Neural crest cell (in vitro differentiated cells): Measurements from ENCODE around the gene HK2. TPM values are rescaled to one million over a fixed set of nuclear protein-coding genes. Genes with fewer than 3 reads are reported as not detected.

Experiments used
- DNase-seq: peaks from one replicate; pipeline ENCODE4 v3.0.0; 2021; ENCODE audit warnings: low read depth, mixed read lengths, low spot score
- H3K27ac Mint-ChIP-seq: one replicate; pipeline ENCODE4 v1.8.0; 2021; ENCODE audit warnings: mild to moderate bottlenecking, mixed read lengths; ENCODE audit not compliant: unreplicated experiment
- H3K27me3 Mint-ChIP-seq: 2 replicates; pipeline ENCODE4 v1.8.0; 2021; ENCODE audit warnings: low read depth, mild to moderate bottlenecking, mixed read lengths
- H3K36me3 Mint-ChIP-seq: 2 replicates; pipeline ENCODE4 v1.8.0; 2021; ENCODE audit warnings: low read depth, mild to moderate bottlenecking, mixed read lengths
- H3K4me1 Mint-ChIP-seq: 2 replicates; pipeline ENCODE4 v1.8.0; 2021; ENCODE audit warnings: mixed read lengths
- H3K4me3 Mint-ChIP-seq: one replicate; pipeline ENCODE4 v1.8.0; 2021; ENCODE audit warnings: mild to moderate bottlenecking, mixed read lengths
- H3K9me3 Mint-ChIP-seq: 2 replicates; pipeline ENCODE4 v1.8.0; 2021; ENCODE audit warnings: mixed read lengths
- CTCF ChIP-seq: fragments of 200-600 bp; sonication (generic); conservative IDR thresholded peaks from 2 replicates; pipeline ENCODE4 v1.5.0; 2021; ENCODE audit warnings: antibody characterized with exemption, mild to moderate bottlenecking
- total RNA-seq: library from RNA; stranded (reverse); gene quantifications from 2 replicates; pipeline ENCODE4 v1.2.1, GENCODE V29; 2021

The HK2 gene
- total RNA-seq, 1 donor from 2014 or later: 40.1 TPM

DNA sequence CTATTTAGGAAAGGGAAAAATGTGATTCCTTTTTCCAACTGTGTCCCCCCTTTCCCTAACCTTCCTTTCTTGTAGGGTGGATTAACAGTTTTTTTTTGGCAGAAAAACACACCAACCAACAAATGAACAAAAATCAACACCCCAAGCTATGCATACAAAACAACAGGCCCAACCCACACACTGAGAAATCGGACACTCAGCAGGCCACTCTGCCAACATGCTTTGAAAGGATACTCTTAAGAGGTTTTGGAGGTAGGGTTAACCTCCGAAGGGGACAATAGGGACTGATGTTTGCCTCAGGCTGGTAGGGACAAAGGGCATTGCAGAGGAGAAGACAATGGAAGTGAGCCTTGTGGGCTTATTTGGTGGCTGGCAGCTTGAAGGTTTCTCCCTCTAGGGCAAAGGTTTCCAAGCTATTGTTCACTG lies 91.4 kb downstream of the HK2 start:
- Mint-ChIP-seq H3K4me1 (peaks cover 4% of the 10 kb centered on the region), H3K27ac (no peak overlapping the region), H3K27me3 (peaks cover 11% of the 10 kb centered on the region), H3K4me3 (no peak overlapping the region), H3K9me3 (peaks cover 2% of the 10 kb centered on the region), H3K36me3 (peaks cover 8% of the 10 kb centered on the region)
- no peak for DNase-seq
- TF ChIP-seq CTCF: no peak

- Mint-ChIP-seq H3K36me3 (peaks cover 8% of the 10 kb centered on the region), H3K9me3 (peaks cover 4% of the 10 kb centered on the region), H3K4me1 (peaks cover 4% of the 10 kb centered on the region), H3K4me3 (no peak overlapping the region), H3K27me3 (peaks cover 5% of the 10 kb centered on the region), H3K27ac (no peak overlapping the region)
- DNase-seq: no peak
- TF ChIP-seq CTCF: no peak
Measured at GRCh38 chr2:74927621-74928020, 93.7 kb downstream of the HK2 start.

GRCh38 chr2:74930811-74931486 lies 97.0 kb downstream of the HK2 start:
- Mint-ChIP-seq H3K9me3 (peaks cover 4% of the 10 kb centered on the region), H3K4me3 (no peak overlapping the region), H3K4me1 (no peaks in the 10 kb centered on the region), H3K27ac (no peak overlapping the region), H3K27me3 (peaks cover 5% of the 10 kb centered on the region), H3K36me3 (peaks cover 8% of the 10 kb centered on the region)
- no peak for DNase-seq
- TF ChIP-seq CTCF: no peak

DNA sequence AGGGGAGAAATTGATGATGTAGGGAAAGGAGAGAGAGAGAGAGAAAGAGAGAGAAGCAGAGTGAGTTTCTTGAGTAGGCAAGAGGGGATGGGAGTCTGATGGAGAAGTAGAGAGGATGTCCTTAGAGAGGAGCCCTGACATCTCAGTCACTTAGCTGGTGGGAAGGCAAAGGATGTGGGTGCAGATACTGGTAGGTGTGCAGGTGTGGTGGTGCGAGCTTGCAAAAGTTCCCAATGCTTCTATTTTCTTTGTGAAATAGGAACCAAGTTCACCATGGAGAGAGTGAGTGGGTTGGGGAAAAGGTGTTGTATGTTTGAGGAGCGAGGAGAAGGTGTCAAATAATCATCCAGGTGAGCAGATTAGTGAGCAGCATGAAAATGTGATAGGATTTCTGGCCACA lies 98.0 kb downstream of the HK2 start:
- no peak overlapping the region for H3K27ac Mint-ChIP-seq
- H3K9me3 Mint-ChIP-seq: peaks cover 4% of the 10 kb centered on the region
- H3K36me3 Mint-ChIP-seq: peaks cover 8% of the 10 kb centered on the region
- H3K27me3 Mint-ChIP-seq: peaks cover 5% of the 10 kb centered on the region
- no peak for DNase-seq
- no peaks in the 10 kb centered on the region for H3K4me1 Mint-ChIP-seq
- TF ChIP-seq CTCF: no peak
- no peak overlapping the region for H3K4me3 Mint-ChIP-seq

DNA sequence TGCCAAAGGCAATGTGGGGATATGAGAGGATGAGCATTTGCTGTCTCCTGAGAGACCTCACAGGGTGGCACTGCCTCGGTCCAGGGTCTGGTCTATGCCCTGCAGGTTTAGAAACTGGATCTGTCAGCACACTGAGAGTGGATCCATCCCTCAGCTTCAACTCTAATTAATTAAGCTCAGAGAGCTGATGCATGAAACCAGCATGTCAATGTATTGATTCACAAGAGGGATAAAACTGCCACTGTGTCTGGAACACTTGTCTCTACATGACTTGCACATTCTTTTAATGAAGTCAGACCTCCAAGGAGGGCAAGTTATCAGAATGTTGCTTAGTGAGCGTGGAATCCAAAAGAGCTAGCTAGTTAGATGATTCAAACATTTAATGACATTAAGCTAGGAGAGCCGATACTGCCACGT lies 102.1 kb downstream of the HK2 start:
- Mint-ChIP-seq H3K27ac (no peak overlapping the region), H3K9me3 (no peaks in the 10 kb centered on the region), H3K4me3 (no peak overlapping the region), H3K36me3 (no peaks in the 10 kb centered on the region), H3K4me1 (no peaks in the 10 kb centered on the region), H3K27me3 (peaks cover 5% of the 10 kb centered on the region)
- DNase-seq: no peak
- TF ChIP-seq CTCF: no peak
